Measurements from ENCODE around the gene SAMD15. TPM values are rescaled to one million over a fixed set of nuclear protein-coding genes. Genes with fewer than 3 reads are reported as not detected.
"Not testable (repeated sequence)": the region's sequence is repeated elsewhere in the genome, so short reads cannot be mapped to it uniquely, and the experiment has no call there.

The SAMD15 gene
- total RNA-seq, 2 experiments from 2014 or later = 0.61 to 1.2 TPM

DNA sequence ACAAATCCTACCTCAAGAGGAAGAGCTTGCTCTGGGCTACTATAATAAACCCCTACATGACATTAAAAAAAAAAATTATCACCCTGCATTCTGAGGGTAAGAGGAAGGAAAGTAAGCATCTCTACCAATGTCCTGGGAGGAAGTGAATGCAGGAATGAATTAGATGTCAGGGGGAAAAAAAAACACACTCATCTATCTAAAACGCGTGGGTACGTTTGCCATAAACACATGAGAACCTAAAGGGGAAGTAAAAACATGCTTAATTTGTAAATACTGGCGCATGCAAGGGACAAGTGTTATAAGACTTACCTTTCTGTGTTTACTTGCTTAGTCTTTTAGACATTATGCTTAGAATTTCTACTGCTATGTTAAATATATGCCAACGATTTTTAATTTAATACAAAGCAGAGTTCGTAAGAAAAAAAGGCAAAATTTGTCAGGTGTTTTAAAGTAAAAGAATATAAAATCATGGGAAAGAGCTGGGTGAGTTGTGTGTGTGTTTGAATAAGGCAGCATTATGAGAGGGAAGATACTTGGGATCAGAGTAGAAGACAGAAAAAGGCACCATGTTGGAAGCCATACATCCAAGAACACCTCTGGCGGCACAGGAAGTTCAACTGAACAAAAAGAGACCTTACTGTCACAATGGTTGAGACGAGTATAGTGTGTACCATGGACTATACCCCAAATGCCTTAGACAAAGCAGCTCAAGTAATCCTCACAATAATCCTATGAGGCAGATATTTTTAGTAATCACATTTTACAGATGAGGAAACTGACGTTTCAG lies 1.8 kb upstream of the SAMD15 start:
- ChIA-PET POLR2A (interaction anchor here (2.6 kb wide), 1 partner anchor 54 kb away, joined by 10 read pairs; the partner anchor contains the start of genes GSTZ1 and POMT2), CTCF (no interaction called here)

DNA sequence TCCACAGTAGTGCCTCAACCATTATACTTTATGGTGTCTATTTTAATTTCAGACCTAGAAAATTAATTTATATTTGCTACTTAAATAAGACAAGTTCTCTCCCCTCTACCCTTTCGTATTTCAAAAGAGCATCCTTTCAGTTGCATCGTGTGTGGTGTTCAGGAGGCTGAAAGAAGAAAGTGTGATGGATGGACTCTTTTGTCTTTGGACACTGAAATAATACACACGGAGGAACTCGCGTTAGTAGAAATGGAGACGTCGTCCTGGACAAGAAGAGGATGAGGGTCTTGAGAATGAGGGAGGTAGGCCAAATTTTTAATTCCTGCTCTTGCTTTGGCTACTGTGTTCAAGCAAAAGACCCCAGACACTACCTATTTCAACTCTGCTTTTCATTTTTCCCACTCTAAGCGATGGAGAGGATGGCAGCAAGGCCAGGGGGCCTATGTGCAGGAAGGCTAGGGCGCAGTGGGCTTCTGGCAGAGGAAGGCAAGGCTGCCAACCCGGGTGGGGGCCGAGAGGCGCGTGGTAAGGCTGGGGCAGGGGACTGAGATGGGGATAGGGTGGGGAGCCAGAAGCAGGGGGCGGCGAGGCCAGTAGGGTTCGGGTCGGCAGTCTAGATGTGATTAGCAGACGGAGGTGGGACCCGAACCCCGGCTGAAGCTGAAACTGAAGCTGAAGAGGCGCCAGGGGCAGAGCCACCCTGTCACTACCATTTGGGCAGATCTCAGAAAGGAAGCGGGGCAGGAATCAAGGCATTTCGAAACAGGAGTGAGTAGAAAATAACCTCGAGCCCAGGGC lies 1.0 kb upstream of the SAMD15 start:
- POLR2A ChIA-PET = interaction anchor here (0.8 to 2.6 kb wide), 3 partner anchors 55 to 82 kb away, joined by 4 to 10 read pairs (median 5); partner anchors contain the start of genes GSTZ1 and POMT2
- CTCF ChIA-PET = interaction anchor here (0.6 kb wide), 1 partner anchor 9 kb away, joined by 3 read pairs; no protein-coding TSS in a partner anchor

DNA sequence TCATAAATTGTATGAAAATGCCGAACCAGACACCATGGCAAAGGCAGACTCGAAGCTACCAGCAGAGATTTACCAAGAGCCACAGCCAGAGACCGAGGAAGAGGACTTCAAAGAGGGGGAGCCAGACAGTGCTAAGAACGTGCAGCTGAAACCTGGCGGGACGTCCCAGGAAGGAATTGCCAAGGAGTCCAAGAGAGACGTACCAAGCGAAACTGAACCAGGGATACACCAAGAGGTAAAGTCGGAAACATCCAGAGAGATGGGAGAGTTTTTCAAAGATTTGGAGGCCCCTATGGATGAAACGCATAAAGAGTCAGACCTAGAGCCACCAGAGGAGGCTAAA lies 294 bp downstream of the SAMD15 start:
- POLR2A ChIA-PET = interaction anchor here (0.5 to 2.6 kb wide), 5 partner anchors 32 to 163 kb away, joined by 3 to 10 read pairs (median 5); partner anchors contain the start of genes GSTZ1 and POMT2
- CTCF ChIA-PET = interaction anchor here (0.6 kb wide), 1 partner anchor 70 kb away, joined by 3 read pairs; no protein-coding TSS in a partner anchor

DNA sequence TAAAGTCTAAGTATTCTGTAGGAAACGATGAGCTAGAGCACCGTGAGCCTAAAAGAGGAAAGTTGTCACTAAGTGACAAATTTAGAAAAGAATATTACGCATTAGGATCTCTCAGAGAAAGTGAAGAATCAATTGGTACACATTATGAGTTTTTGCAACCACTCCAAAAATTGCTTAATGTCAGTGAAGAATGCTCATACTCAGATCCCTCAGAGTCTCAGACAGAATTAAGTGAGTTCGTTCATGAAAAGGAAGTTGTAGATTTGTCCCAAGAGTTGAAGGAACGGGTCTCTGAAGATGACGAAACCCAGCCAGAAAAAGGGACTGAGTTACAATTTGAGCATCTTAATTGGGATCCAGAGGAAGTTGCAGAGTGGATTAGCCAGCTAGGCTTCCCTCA lies 1.5 kb downstream of the SAMD15 start:
- ChIA-PET CTCF (no interaction called here), POLR2A (no interaction called here)

DNA sequence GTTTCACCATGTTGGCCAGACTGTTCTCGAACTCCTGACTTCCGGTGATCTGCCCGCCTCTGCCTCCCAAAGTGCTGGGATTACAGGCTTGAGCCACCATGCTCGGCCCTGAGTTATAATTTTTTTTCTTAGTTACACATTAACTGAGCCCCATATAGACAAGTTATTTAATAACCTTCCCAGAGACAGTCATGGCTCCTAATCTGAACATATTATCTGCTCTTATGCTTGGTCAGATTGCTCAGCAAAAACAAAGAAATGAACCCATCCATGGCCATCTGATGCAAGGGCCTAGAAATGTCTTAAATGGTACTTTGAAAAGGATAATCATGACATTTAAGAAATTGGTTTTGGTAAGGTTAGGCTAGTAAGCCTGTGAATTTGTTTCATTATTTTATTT lies 13.0 kb downstream of the SAMD15 start:
- ChIA-PET CTCF (no interaction called here), POLR2A (no interaction called here)

DNA sequence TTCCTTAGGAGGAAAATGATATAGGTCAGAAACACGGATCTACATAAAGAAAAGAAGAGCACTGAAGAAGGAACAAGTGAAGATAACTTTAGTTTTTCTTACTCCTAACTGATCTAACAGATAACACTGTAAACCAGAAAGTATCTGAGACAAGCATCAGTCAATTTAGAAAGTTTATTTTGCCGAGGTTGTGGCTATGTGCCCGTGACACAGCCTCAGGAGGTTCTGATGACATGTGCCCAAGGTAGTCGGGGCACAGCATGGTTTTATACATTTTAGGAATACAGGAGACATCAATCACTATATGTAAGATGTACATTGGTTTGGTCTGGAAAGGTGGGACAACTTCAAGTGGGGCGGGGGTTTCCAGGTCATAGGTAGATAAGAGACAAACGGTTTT lies 23.0 kb downstream of the SAMD15 start:
- CTCF ChIA-PET = interaction anchor here (1.1 kb wide), 1 partner anchor 58 kb away, joined by 3 read pairs; no protein-coding TSS in a partner anchor
- POLR2A ChIA-PET = no interaction called here

DNA sequence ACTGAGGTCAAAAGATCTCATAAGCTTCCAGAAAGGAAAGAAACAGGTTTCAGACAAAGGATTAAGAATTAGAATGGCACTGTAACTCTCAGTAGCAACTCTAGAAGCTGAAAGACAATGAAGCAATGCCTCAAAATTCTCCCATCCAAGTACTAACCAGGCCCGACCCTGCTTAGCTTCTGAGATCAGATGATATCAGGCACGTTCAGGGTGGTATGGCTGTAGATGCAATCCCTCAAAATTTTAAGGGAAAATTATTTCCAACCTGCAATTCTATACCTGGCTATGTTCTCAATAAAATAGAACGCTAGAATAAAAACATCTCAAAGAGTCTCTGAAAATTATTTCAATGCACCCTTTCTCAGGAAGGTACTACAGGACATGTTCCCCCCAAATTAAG lies 26.6 kb downstream of the SAMD15 start:
- ChIA-PET POLR2A (no interaction called here), CTCF (no interaction called here)

DNA sequence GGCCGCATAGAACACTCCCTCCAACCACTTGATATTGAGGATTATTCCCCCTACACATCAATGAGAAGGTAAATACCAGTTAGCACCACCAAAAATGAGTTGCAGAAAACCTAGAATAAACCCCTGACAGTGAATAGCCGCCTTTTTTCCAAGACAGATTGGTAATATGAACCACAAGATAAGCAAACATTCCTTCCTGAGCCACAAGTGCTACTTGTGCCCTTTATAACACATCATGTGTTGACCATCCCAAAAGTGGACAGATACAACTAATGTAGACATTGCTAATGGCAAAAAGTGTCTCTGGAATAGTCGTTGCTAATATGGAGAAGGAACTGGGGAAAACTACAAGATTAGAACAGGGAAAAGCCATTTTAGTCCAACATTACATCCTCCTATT lies 28.9 kb downstream of the SAMD15 start:
- ChIA-PET CTCF (interaction anchor here (0.6 kb wide), 1 partner anchor 8 kb away, joined by 3 read pairs; no protein-coding TSS in a partner anchor), POLR2A (no interaction called here)

DNA sequence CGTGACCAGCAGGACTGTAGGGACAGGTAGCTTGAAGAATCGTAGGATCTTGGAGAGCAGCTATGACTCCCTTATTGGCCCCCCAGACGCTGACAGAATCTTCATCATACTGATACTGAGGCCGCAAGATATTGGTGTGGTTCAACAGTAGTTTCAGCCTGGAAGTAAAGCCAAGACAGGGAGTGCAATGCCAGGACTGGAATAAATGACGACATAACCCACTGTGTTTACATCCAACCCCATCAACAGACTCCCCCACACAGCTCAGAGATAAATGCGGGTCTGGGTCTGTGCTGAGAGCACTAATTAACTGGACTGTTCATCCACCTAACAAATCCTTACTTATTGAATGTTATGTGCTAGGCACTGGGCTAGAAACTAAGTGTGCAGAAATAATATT lies 29.5 kb downstream of the SAMD15 start:
- CTCF ChIA-PET = no interaction called here
- POLR2A ChIA-PET = no interaction called here

DNA sequence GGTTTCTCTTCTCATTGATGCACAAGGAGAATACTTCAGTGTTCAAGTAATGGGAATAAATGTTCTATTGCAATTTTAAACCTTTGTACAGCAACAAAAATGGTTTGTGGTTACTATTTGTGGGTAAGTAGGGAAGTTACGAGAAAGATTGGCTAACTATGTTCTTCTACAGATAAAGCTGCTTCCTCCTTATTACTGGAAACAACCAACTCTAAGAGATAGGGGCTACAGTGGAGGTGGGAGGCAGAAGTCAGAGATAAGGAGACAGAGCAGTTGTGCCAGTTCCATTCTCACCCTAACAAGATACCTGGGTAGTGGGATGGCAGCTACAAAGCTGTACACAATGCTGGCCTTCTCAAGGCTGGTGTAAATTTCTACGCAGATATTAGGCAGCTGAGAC lies 30.0 kb downstream of the SAMD15 start:
- ChIA-PET POLR2A (no interaction called here), CTCF (interaction anchor here (0.7 kb wide), 2 partner anchors 314 to 535 kb away, joined by 3 to 4 read pairs; no protein-coding TSS in a partner anchor)

DNA sequence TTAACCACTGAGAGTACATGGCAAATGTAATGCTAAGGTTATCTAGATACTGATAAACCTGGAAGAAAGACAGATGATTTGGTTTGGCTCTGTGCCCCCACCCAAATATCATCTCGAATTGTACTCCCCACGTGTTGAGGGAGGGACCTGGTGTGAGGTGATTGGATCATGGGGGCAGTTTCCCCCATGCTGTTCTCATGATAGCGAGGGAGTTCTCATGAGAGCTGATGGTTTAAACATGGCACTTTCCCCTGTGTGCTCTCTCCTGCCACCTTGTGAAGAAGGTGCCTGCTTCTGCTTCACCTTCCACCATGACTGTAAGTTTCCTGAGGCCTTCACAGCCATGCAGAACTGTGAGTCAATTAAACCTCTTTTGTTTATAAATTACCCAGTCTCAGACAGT lies 32.0 kb downstream of the SAMD15 start:
- ChIA-PET CTCF (interaction anchor here (0.6 kb wide), 1 partner anchor 288 kb away, joined by 5 read pairs; no protein-coding TSS in a partner anchor), POLR2A (no interaction called here)

DNA sequence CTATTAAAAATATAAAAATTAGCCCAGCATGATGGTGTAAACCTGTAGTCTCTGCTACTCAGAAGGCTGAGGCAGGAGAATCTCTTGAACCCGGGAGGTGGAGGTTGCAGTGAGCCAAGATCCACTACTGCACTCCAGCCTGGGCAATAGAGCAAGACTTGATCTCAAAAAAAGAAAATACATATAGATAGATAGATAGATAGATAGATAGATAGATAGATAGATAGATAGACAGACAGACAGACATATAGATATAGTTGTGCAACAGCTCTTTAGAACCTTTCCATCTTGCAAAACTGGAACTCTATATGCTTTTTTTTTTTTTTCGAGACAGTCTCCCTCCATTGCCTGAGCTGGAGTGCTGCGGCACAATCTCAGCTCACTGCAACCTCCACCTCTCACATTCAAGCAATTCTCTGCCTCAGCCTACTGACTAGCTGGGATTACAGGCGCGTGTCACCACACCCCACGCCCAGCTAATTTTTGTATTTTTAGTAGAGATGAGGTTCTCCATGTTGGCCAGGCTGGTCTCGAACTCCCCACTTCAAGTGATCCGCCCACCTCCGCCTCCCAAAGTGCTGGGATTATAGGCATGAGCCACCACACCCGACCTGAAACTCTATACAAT lies 38.3 kb downstream of the SAMD15 start:
- POLR2A ChIA-PET = interaction anchor here (0.6 kb wide), 1 partner anchor 239 kb away, joined by 3 read pairs; no protein-coding TSS in a partner anchor
- CTCF ChIA-PET = not testable (repeated sequence)

DNA sequence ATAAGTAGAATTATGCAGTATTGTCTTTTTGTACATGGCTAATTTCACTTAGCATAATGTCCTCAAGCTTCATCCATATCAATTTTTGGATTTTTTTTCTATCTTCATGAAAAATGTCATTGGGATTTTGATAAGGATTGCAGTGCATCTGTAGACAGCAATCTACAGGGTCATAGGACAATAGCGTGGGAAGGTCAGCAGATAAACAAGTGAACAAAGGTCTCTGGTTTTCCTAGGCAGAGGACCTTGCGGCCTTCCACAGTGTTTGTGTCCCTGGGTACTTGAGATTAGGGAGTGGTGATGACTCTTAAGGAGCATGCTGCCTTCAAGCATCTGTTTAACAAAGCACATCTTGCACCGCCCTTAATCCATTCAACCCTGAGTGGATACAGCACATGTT lies 38.9 kb downstream of the SAMD15 start:
- POLR2A ChIA-PET, CTCF ChIA-PET: not testable (repeated sequence)

DNA sequence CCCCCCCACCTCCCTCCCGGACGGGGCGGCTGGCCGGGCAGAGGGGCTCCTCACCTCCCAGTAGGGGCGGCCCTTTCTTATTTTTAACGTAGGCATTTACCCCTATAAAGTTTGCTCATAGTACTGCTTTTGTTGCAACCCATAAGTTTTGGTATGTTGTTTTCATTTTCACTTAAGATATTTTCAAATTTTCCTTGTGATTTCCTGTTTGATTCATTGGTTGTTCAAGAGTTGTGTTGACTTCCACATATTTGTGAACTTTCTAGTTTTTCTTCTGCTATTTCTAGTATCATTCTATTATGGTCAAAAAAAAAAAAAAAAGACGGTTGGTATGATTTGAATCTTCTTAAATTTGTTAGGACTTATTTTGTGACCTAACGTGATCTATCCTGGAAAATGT lies 39.7 kb downstream of the SAMD15 start:
- ChIA-PET POLR2A (no interaction called here), CTCF (no interaction called here)

DNA sequence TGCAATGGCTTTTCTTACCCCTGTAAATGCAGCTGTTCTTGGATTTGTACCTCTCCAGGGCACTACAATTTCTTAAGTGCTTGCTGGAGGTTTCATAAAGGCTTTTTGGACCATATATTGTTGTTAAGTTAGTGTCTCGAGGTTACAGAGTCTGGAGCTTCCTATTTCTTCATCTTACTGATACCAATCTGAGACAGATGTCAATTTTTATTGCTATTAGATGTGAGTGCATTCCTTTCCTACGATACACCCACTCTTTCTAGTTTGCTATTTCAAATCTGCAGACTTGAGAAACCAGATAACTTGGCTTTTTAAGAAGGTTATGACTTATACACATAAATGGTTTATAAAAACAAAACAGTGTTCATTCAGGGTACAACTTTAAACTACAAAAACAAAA lies 44.0 kb downstream of the SAMD15 start:
- POLR2A ChIA-PET = no interaction called here
- CTCF ChIA-PET = no interaction called here

DNA sequence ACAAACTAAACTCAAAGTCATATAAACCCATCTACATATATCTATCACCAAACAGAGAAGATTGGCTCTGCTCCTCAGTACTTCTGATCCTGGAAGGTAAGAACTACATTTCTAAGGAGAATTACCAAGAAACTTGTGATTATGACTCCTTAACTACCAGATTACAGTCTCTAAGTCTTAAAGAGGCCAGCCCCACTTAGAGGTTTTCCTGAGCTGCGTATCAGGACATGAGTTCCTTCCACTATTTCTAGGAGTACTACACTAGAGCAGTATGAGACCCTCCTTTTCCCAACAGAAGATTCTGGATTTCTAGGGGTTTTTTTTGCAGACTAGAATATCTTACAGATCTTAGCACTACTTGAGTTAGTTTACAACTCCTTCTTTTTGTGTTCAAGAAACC lies 46.2 kb downstream of the SAMD15 start, which contains the start of gene NOXRED1:
TSS of gene NOXRED1 (minus strand) at position 101 of the 400 bp plus-strand sequence. CDS start 634 bp downstream, outside the sequence.
- ChIA-PET POLR2A (no interaction called here), CTCF (no interaction called here)

DNA sequence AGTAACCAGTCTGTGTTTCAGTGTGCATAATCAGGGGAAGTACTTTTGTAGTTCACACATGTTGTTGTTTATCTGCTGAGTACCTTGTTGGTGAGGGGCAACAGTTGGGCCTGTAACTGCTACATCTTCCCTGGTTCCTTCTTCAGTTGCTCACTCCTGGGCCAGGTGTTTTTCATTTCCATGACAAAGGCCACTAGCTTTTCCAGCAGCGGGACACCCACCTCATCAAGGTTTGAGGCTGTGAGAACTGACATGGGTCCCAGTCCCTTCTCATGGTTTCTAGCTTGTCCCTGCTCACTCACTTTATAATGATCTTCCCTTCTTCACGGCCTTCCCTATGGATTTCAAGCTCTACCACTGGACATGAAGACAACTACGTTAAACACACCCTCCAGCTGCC lies 47.7 kb downstream of the SAMD15 start:
- ChIA-PET CTCF (no interaction called here), POLR2A (no interaction called here)

DNA sequence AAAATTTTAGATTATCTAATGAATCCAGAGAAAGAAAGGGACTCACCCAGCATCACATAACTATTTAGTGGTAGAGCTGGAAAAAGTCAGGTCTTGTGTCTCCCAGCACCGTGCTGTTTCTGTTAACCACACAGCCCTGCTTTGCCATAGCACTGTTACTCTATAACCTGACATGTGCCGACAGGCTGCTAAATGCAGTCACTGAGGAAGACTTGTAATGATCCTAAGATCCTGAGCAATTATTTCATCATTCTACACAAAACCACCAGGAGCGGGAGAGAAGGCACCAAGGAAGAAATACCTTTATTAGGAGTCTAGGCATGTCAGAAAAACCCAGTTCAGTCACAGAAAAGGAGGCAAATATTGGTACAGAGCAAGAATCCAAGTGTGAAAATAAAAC lies 49.2 kb downstream of the SAMD15 start:
- POLR2A ChIA-PET = no interaction called here

DNA sequence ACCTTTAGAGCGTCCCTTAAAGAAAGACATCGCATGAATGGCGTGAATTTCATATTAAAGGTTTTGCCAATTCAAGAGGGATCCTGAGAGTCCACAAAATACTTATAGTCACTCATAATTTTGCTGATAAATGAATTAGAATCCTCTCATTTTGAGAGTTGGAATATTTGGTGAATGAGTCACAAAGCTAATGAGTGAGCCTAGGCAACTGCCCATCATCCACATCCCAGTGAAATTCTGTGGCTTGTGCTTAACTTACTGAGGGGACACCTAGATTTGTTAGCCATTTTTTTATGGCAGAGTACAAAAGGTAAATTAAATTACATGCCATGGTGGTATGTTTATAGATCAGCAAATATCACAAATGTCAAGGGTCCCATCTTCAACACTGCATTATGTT lies 58.9 kb downstream of the SAMD15 start:
- ChIA-PET POLR2A (no interaction called here), CTCF (no interaction called here)

More for the DNA sequence above, 49.2 kb downstream of the SAMD15 start:
- CTCF ChIA-PET = no interaction called here

DNA sequence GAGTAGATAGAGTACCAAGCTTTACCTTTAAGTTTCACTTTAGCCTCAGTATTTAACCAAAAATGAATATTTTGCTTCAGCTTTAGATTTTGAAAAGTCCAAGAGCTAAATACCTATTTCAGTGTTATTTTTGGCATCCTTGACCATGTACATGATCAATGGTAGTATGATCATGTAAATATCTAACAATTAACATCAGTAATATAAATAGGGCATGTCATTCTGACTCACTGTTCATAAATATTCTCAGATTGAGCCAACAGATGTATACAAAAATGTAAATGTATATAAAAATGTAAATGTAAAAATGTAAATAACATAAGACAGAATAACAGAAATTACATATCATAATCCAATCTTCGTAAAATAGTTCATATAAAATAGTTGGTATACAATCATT lies 61.4 kb downstream of the SAMD15 start:
- POLR2A ChIA-PET = no interaction called here
- CTCF ChIA-PET = no interaction called here

Measured in activated CD8-positive, alpha-beta memory T cell treated with anti-CD3 and anti-CD28 coated beads for 36 hours (primary cell).